Measurements from ENCODE around the gene SYNE1. TPM values are rescaled to one million over a fixed set of nuclear protein-coding genes. Genes with fewer than 3 reads are reported as not detected.
"Not testable (repeated sequence)": the region's sequence is repeated elsewhere in the genome, so short reads cannot be mapped to it uniquely, and the experiment has no call there.

The SYNE1 gene
- total RNA-seq, 4 donors from 2014 or later = 29.1 to 51.5 (median 45.6) TPM

GRCh38 chr6:152571943-152572337 is 65.2 kb downstream of the SYNE1 start:
- Histone ChIP-seq H3K27me3 (no peaks in the 10 kb centered on the region), H3K36me3 (no peaks in the 10 kb centered on the region), H3K27ac (peak overlapping the region in 1 of 4 donors; percentile 0), H3K9me3 (no peaks in the 10 kb centered on the region), H3K4me3 (no peak overlapping the region), H3K4me1 (peaks cover 6 to 17% of the 10 kb centered on the region in 2 donors)
- no peak for DNase-seq
- TF ChIP-seq CTCF (IDR thresholded peaks at IDR 0.05 in 4 of 5, conservative IDR thresholded peaks at IDR 0.05 in 1 of 5) (no peak), POLR2A (IDR thresholded peaks at IDR 0.05) (no peak)
- in situ Hi-C loops (cut with MboI; ENCODE audit: low sequenced_read_pairs in 4 of 4) = no loop called here
- no peak for ATAC-seq
- intact Hi-C loops (cut with DNase I; ENCODE audit: low total_unique reads) = no loop called here

DNA sequence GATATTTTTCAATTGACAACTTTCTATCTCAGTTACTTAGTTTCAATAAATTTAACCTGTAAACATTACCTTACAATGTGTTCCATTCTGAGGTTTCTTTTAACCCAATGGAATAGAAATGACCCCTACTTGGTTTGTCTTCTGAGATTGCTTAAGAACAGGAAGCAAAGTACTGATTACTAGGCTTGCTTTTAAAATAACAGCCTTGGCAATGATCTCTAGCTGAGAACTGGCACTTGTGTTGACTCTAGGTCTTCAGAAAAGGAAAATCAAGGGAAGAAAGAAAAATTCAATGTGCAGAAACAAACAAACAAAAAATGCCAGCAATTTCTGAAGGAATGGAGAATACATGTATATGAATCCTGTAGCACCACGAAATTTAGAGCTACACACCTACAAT is 66.1 kb downstream of the SYNE1 start:
- H3K9me3 ChIP-seq = no peaks in the 10 kb centered on the region
- H3K36me3 ChIP-seq = no peaks in the 10 kb centered on the region
- in situ Hi-C loops (cut with MboI; ENCODE audit: low sequenced_read_pairs in 4 of 4) (no loop called here), intact Hi-C loops (cut with DNase I; ENCODE audit: low total_unique reads) (no loop called here)
- H3K4me1 ChIP-seq = peaks cover 6 to 14% of the 10 kb centered on the region in 2 donors
- TF ChIP-seq POLR2A (IDR thresholded peaks at IDR 0.05) (no peak), CTCF (IDR thresholded peaks at IDR 0.05 in 4 of 5, conservative IDR thresholded peaks at IDR 0.05 in 1 of 5) (no peak)
- H3K4me3 ChIP-seq = no peak overlapping the region
- DNase-seq (no peak), ATAC-seq (no peak)
- peak overlapping the region in 1 of 4 donors; percentile 17 for H3K27ac ChIP-seq
- H3K27me3 ChIP-seq = no peaks in the 10 kb centered on the region

DNA sequence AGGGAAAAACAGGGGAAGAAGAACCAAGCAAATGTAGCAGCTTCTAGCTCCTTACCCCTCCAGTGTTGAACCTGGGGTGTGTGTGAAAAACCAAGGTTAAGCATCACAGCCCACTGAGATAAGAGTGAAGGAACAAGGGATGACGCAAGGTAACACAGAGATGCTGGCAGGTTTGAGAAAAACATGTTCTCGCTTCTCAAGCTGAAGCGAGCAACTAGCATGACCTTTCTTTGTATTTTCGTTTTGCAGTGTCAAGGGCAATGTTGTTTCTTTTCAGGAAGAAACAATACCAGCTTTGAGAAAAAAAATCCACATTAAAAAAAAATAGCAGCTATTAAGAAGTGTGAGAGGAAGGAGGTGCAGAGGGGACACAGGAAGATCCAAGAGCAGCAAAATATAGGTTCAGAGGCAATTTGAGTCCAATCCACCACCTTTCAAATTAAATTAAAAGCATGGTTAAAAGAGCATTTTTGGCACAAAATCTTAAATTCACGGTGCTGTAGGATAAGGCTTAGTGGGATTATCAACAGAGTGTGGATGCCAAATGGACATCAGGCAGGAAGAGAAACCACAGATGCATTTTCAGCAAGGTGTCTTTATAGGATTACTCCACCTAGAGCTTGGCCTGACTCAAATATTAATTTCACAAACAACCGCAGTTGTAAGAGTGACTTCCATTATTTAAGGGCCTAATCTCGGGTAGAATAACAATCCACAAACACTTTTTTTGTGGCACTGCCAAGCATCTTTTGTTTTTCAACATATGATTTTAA is 70.9 kb downstream of the SYNE1 start:
- DNase-seq = no peak
- Histone ChIP-seq H3K27me3 (no peaks in the 10 kb centered on the region), H3K4me3 (no peak overlapping the region), H3K27ac (no peak overlapping the region), H3K9me3 (no peaks in the 10 kb centered on the region), H3K4me1 (no peaks in the 10 kb centered on the region), H3K36me3 (no peaks in the 10 kb centered on the region)
- no peak for ATAC-seq
- intact Hi-C loops (cut with DNase I; ENCODE audit: low total_unique reads) (no loop called here), in situ Hi-C loops (cut with MboI; ENCODE audit: low sequenced_read_pairs in 4 of 4) (no loop called here)
- TF ChIP-seq POLR2A (IDR thresholded peaks at IDR 0.05) (no peak), CTCF (IDR thresholded peaks at IDR 0.05 in 4 of 5, conservative IDR thresholded peaks at IDR 0.05 in 1 of 5) (no peak)

GRCh38 chr6:152563177-152563576 is 74.0 kb downstream of the SYNE1 start:
- in situ Hi-C loops (cut with MboI; ENCODE audit: low sequenced_read_pairs in 4 of 4) = no loop called here
- TF ChIP-seq CTCF (IDR thresholded peaks at IDR 0.05 in 4 of 5, conservative IDR thresholded peaks at IDR 0.05 in 1 of 5) = no peak
- no peak for TF ChIP-seq POLR2A (IDR thresholded peaks at IDR 0.05)
- H3K27ac ChIP-seq = no peak overlapping the region

DNA sequence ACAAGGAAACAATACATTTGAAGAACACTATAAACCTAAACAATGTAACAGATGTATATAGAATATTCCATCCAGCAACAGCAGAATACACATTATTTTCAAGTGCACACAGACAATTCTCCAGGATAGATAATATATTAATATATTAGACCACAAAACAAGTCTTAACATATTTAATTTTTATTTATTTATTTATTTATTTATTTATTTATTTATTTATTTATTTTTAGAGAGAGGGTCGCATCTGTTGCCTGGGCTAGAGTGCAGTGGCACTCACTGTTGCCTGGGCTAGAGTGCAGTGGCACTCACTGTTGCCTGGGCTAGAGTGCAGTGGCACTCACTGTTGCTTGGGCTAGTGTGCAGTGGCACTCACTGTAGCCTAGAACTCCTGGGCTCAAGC is 78.4 kb downstream of the SYNE1 start:
- intact Hi-C loops (cut with DNase I; ENCODE audit: low total_unique reads); H3K9me3 ChIP-seq; ATAC-seq; H3K27me3 ChIP-seq; H3K4me1 ChIP-seq; DNase-seq; H3K36me3 ChIP-seq; H3K27ac ChIP-seq; H3K4me3 ChIP-seq: not testable (repeated sequence)
- in situ Hi-C loops (cut with MboI; ENCODE audit: low sequenced_read_pairs in 4 of 4) = loop anchor here in 1 of 4 donors (10.0 kb wide), 1 partner anchor 106 kb away; no protein-coding TSS in a partner anchor

More at GRCh38 chr6:152563177-152563576, 74.0 kb downstream of the SYNE1 start:
- Histone ChIP-seq H3K27me3 (no peaks in the 10 kb centered on the region), H3K36me3 (no peaks in the 10 kb centered on the region), H3K4me1 (no peaks in the 10 kb centered on the region), H3K4me3 (no peak overlapping the region), H3K9me3 (no peaks in the 10 kb centered on the region)
- DNase-seq (no peak), ATAC-seq (no peak)
- intact Hi-C loops (cut with DNase I; ENCODE audit: low total_unique reads) = no loop called here
